CD4-positive, alpha-beta memory T cell (primary cell): ENCODE data around the gene ATP6V0E2. TPM values are rescaled to one million over a fixed set of nuclear protein-coding genes. Genes with fewer than 3 reads are reported as not detected.

Experiments
- polyA plus RNA-seq, 2 donors: library from polyadenylated mRNA; unstranded; fragments of 300-500 nt; fragmentation: Illumina TruSeq; gene quantifications; one replicate each; pipeline ENCODE4 v1.2.3, GENCODE V29; 2021
- total RNA-seq, 2 experiments: library from RNA; stranded (reverse); gene quantifications; one replicate each; pipeline ENCODE4 v1.2.3, GENCODE V29; 2021

ATP6V0E2 gene
- total and polyA plus RNA-seq, 4 experiments from 2014 or later = 64.6 to 163 (median 105) TPM

Other genes with a start within 250 kb of the ATP6V0E2 start
- 1 to 10 TPM; 2.3 to 2.7 TPM for gene ZNF467, start 100.4 kb upstream of the ATP6V0E2 start, total RNA-seq
- 1 to 10 TPM; 1.2 to 3.9 TPM for gene ZNF467, start 100.4 kb upstream of the ATP6V0E2 start, polyA plus RNA-seq
- gene ZNF862, start 35.6 kb upstream of the ATP6V0E2 start, total RNA-seq = 10 to 100 TPM; 84.2 to 88.6 TPM
- 10 to 100 TPM in 1 of 2 donors, 1 to 10 TPM in 1; 9.8 to 10.5 TPM for gene ZNF862, start 35.6 kb upstream of the ATP6V0E2 start, polyA plus RNA-seq